ENCODE results near the gene EML6. TPM values are rescaled to one million over a fixed set of nuclear protein-coding genes. Genes with fewer than 3 reads are reported as not detected.
"Not testable (repeated sequence)": the region's sequence is repeated elsewhere in the genome, so short reads cannot be mapped to it uniquely, and the experiment has no call there.

The EML6 gene
- total and polyA plus RNA-seq, 2 of the 13 experiments (the other 11 are each of a cell fraction or from before 2014, with no cell fraction given) = 17.2 to 32.4 TPM

- no peak overlapping the region for H3K27ac ChIP-seq (ENCODE audit: extremely low read length, insufficient read depth, low read length)
- no peak overlapping the region for H3K4me2 ChIP-seq (ENCODE audit: low read depth, low read length)
- no peak overlapping the region for H2AFZ ChIP-seq (ENCODE audit: low read length)
- ATAC-seq = no peak
- in situ Hi-C loops (cut with HindIII; ENCODE audit: extremely low pct_ligation_motif_present, low pct_unique_long_range_greater_than_20kb) (no loop called here), intact Hi-C loops (cut with micrococcal nuclease; ENCODE audit: unreplicated experiment) (no loop called here)
- H3K4me3 ChIP-seq (replicated peaks in 1 of 3; ENCODE audit: insufficient read depth in 1 of 3, low read depth in 2 of 3, low read length in 3 of 3) = no peak overlapping the region
- H3K9ac ChIP-seq (ENCODE audit: insufficient read depth, low read depth, low read length) = no peak overlapping the region
- no peak for DNase-seq (ENCODE audit: low spot score)
- no peak for FAIRE-seq
- CTCF ChIA-PET (ENCODE audit: low intra/inter-chr PET ratio, low total read pairs) = no interaction called here
- 0% methylated on average over 1 of the region's 1 CpG for WGBS (ENCODE audit: low lambda C conversion rate)
- H3K36me3 ChIP-seq (replicated peaks in 1 of 2; ENCODE audit: control insufficient read depth in 1 of 2, insufficient read depth in 2 of 2, low read length in 2 of 2) = no peaks in the 10 kb centered on the region
- TF ChIP-seq HMG20A (CRISPR knock-in tag; IDR thresholded peaks at IDR 0.05; ENCODE audit: borderline replicate concordance) = no peak
- no peak for TF ChIP-seq ISX (CRISPR knock-in tag; conservative IDR thresholded peaks at IDR 0.05)
- no peak for TF ChIP-seq ZNF891 (CRISPR knock-in tag; IDR thresholded peaks at IDR 0.05)
- no peak for TF ChIP-seq ZNF720 (CRISPR knock-in tag; IDR thresholded peaks at IDR 0.05)
- TF ChIP-seq KLF6 (CRISPR knock-in tag; IDR thresholded peaks at IDR 0.05) = no peak
- no peak for TF ChIP-seq ZNF354B (CRISPR knock-in tag; IDR thresholded peaks at IDR 0.05)
- TF ChIP-seq ZNF878 (CRISPR knock-in tag; IDR thresholded peaks at IDR 0.05) = no peak
- TF ChIP-seq NFYB (CRISPR knock-in tag; IDR thresholded peaks at IDR 0.05) = no peak
- TF ChIP-seq ZNF619 (CRISPR knock-in tag; IDR thresholded peaks at IDR 0.05) = no peak
- no peak for TF ChIP-seq TCF12 (IDR thresholded peaks at IDR 0.05)
- no peak for TF ChIP-seq TCF12 (CRISPR knock-in tag; IDR thresholded peaks at IDR 0.05)
- TF ChIP-seq ZNF781 (CRISPR knock-in tag; IDR thresholded peaks at IDR 0.05; ENCODE audit: borderline replicate concordance, not compliant biosample characterization) = no peak
- no peak for TF ChIP-seq HNRNPUL1 (IDR thresholded peaks at IDR 0.05; ENCODE audit: low read depth, low read length)
- no peak for TF ChIP-seq ZNF350 (CRISPR knock-in tag; IDR thresholded peaks at IDR 0.05; ENCODE audit: borderline replicate concordance, low read depth)
- TF ChIP-seq ZKSCAN1 (IDR thresholded peaks at IDR 0.05; ENCODE audit: low read length) = no peak
- TF ChIP-seq ZSCAN30 (CRISPR knock-in tag; IDR thresholded peaks at IDR 0.05) = no peak
- TF ChIP-seq ZBTB21 (CRISPR knock-in tag; IDR thresholded peaks at IDR 0.05) = no peak
- no peak for TF ChIP-seq PRMT3 (CRISPR knock-in tag; IDR thresholded peaks at IDR 0.05; ENCODE audit: borderline replicate concordance, low read depth)
- TF ChIP-seq ZFX (CRISPR knock-in tag; IDR thresholded peaks at IDR 0.05; ENCODE audit: low read depth) = no peak
- no peak for TF ChIP-seq SETDB1 (CRISPR knock-in tag; IDR thresholded peaks at IDR 0.05; ENCODE audit: borderline replicate concordance)
- no peak for TF ChIP-seq GTF2F1 (IDR thresholded peaks at IDR 0.05; ENCODE audit: low read length)
- no peaks in the 10 kb centered on the region for H3K9me3 ChIP-seq (ENCODE audit: low read length)
- H3K4me1 ChIP-seq (ENCODE audit: insufficient read depth, low read length) = peaks cover 7% of the 10 kb centered on the region
- no peaks in the 10 kb centered on the region for H4K20me1 ChIP-seq (ENCODE audit: insufficient read depth, low read length)
- H3K27me3 ChIP-seq (ENCODE audit: control insufficient read depth in 1 of 2, insufficient read depth in 2 of 2, low read length in 2 of 2) = no peaks in the 10 kb centered on the region
- H3K79me2 ChIP-seq (ENCODE audit: insufficient read depth, low read length) = no peaks in the 10 kb centered on the region
- BruUV-seq (replicated peaks) = no TSS peak
- POLR2A ChIA-PET = no interaction called here
Observed at GRCh38 chr2:54697934-54698333, 25.5 kb upstream of the EML6 start.

DNA sequence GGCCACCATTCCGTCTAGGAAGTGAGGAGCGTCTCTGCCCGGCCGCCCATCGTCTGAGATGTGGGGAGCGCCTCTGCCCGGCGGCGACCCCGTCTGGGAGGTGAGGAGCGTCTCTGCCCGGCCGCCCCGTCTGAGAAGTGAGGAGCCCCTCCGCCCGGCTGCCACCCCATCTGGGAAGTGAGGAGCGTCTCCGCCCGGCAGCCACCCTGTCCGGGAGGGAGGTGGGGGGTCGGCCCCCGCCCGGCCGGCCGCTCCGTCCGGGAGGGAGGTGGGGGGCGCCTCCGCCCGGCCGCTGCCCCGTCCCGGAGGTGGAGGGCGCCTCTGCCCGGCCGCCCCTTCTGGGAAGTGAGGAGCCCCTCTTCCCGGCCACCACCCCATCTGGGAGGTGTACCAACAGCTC is 24.5 kb upstream of the EML6 start:
- POLR2A ChIA-PET; H3K4me2 ChIP-seq (ENCODE audit: low read depth, low read length); CTCF ChIA-PET (ENCODE audit: low intra/inter-chr PET ratio, low total read pairs); BruUV-seq (replicated peaks); H2AFZ ChIP-seq (ENCODE audit: low read length); H4K20me1 ChIP-seq (ENCODE audit: insufficient read depth, low read length); H3K27ac ChIP-seq (ENCODE audit: extremely low read length, insufficient read depth, low read length); in situ Hi-C loops (cut with HindIII; ENCODE audit: extremely low pct_ligation_motif_present, low pct_unique_long_range_greater_than_20kb); H3K4me3 ChIP-seq (replicated peaks in 1 of 3; ENCODE audit: insufficient read depth in 1 of 3, low read depth in 2 of 3, low read length in 3 of 3); H3K79me2 ChIP-seq (ENCODE audit: insufficient read depth, low read length); H3K4me1 ChIP-seq (ENCODE audit: insufficient read depth, low read length); DNase-seq (ENCODE audit: low spot score); H3K9me3 ChIP-seq (ENCODE audit: low read length); intact Hi-C loops (cut with micrococcal nuclease; ENCODE audit: unreplicated experiment); FAIRE-seq; H3K27me3 ChIP-seq (ENCODE audit: control insufficient read depth in 1 of 2, insufficient read depth in 2 of 2, low read length in 2 of 2); ATAC-seq; H3K9ac ChIP-seq (ENCODE audit: insufficient read depth, low read depth, low read length); H3K36me3 ChIP-seq (replicated peaks in 1 of 2; ENCODE audit: control insufficient read depth in 1 of 2, insufficient read depth in 2 of 2, low read length in 2 of 2): not testable (repeated sequence)
- WGBS (ENCODE audit: low lambda C conversion rate) = 89% methylated on average over 15 of the region's 37 CpGs
